GM19328 (cell line): ENCODE data around the gene PPP1CA.
"Not testable (repeated sequence)": the region's sequence is repeated elsewhere in the genome, so short reads cannot be mapped to it uniquely, and the experiment has no call there.

Experiments used
- ATAC-seq: cut with Tn5 transposase; IDR thresholded peaks from one replicate; pipeline ENCODE4 v1.9.1; 2021; ENCODE audit warnings: mild to moderate bottlenecking, moderate library complexity; ENCODE audit not compliant: unreplicated experiment

PPP1CA gene

GRCh38 chr11:67435031-67435726, 33.5 kb upstream of the PPP1CA start:
- ATAC-seq = no peak

GRCh38 chr11:67434395-67434881, 32.8 kb upstream of the PPP1CA start:
- ATAC-seq = no peak

GRCh38 chr11:67433536-67434394, 32.1 kb upstream of the PPP1CA start:
- ATAC-seq = no peak

GRCh38 chr11:67432655-67433349, 31.1 kb upstream of the PPP1CA start:
- no peak for ATAC-seq

GRCh38 chr11:67431346-67432249, 29.9 kb upstream of the PPP1CA start:
- ATAC-seq = no peak

- no peak for ATAC-seq
Observed at GRCh38 chr11:67429722-67430121, 28.1 kb upstream of the PPP1CA start.

GRCh38 chr11:67429038-67429668, 27.5 kb upstream of the PPP1CA start:
- ATAC-seq = no peak

- ATAC-seq = peak; percentile 76
Observed at GRCh38 chr11:67428052-67429001, 26.7 kb upstream of the PPP1CA start, which contains the start of gene RPS6KB2. Gene RPS6KB2 (plus strand): TSS chr11:67428494. CDS start chr11:67428546, 52 bp downstream.

- ATAC-seq = not testable (repeated sequence)
Observed at GRCh38 chr11:67427364-67427859, 25.8 kb upstream of the PPP1CA start.

- ATAC-seq = no peak
Observed at GRCh38 chr11:67423891-67424613, 22.4 kb upstream of the PPP1CA start.

GRCh38 chr11:67423466-67423865, 21.8 kb upstream of the PPP1CA start:
- no peak for ATAC-seq

GRCh38 chr11:67422891-67423290, 21.2 kb upstream of the PPP1CA start:
- no peak for ATAC-seq

GRCh38 chr11:67421430-67422031, 19.9 kb upstream of the PPP1CA start:
- ATAC-seq = no peak

- ATAC-seq = peak; percentile 87
Observed at GRCh38 chr11:67420646-67421429, 19.2 kb upstream of the PPP1CA start.

GRCh38 chr11:67420147-67420645, 18.5 kb upstream of the PPP1CA start:
- no peak for ATAC-seq

- ATAC-seq = no peak
Observed at GRCh38 chr11:67419325-67420049, 17.8 kb upstream of the PPP1CA start.
